GM19099 (cell line): Measurements from ENCODE around the gene ASAP2.

Experiments used
- POLR2A ChIP-seq: IDR thresholded peaks from 3 replicates; pipeline ENCODE4 v1.6.1; 2011; ENCODE audit warnings: low read depth; ENCODE audit not compliant: insufficient read length; ENCODE audit errors: extremely low read depth

Gene ASAP2

DNA sequence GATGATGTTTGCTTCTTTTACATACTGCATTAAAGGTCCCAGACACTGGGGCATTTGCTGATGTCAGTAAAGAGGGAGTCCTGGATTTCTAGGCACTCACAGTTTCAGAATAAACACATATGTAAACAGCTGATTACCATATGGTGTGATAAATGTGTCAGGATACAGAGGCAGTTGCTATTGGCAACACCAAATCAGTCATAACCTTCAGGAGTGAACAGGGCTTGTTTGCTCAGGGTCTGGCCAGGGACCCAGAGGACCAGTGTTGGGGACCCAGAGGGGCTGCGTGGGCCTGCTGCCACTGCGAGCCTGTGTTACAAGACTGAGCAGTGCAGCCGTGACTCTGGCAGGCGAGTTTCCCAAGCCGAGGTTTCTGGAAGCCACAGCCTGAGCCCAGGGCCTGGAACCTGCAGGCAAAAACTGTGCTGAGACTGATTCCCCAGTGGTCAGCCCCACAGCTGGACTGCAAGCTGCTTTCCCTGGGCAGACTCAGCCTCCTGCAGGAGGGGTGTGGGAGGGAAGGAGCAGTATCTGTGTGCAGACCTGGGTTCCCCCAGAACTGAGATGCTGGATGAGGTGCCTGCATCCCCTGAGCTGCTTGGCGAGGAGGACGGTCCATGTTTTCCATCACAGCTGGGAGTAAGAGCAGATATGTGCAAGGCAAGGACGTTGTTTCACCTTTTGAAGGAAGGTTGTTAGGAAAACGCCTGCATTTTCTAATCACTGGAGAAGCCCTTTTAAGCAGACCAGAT lies 23.6 kb downstream of the ASAP2 start:
- TF ChIP-seq POLR2A: no peak

- no peak for TF ChIP-seq POLR2A
Measured at GRCh38 chr2:9230881-9231280, 24.3 kb downstream of the ASAP2 start.

DNA sequence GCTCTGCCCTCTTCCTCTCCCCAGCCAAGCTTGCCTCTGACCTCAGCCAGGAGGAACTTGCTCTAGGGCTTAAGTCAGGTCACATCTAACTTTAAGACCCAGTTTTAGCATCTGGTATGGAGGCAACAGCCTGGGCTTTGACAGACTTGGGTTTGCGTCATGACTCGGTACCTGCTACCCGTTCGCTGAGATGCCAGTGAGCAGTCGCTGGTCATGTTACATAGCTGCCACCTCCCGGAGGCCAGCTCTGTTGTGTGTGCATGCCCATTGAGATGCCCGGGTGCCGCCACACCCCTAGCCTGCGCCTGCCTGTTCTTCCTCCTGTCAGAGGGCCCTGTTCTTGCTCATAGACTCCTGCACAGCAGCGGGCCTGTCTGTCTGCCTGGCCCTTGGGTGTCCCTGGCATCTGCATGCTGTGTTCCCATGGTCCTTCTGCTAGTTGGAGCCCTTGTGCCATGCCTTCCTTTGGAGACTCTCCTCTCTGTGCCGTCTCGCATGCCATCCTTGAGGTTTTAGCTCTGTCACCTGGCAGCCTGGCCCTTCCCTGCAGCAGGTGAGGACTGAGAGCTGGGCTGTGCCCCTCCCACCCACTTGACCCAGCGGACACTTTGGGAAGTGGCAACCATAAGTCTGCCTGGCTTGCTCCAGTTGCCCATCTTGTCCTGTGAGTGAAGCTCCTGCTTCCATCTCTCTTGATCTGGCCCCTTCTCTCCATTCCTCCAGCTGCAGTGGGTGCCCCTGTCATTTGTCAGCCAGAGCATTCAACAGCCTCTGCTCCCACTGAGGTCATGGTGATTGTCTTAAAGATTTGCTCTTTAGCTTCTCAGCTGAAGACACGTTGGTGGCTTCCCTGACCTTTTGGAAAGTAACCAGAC lies 24.9 kb downstream of the ASAP2 start:
- TF ChIP-seq POLR2A: no peak

DNA sequence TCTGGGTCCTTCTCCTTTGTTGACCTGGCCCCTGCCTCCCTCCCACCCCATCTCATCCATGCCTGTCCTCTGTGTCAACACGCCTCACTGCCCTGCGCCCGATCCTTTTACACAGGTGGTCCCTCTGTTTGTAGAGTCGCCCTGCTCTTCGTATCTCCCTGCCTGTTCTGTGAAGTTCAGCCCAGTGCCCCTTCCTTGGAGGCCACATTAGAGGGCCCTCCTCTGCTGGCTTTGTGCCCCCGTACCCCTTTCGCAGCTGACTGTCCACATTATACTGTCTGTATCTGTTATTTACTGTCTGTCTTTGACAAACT lies 25.5 kb downstream of the ASAP2 start:
- TF ChIP-seq POLR2A: no peak

GRCh38 chr2:9232886-9233285 lies 26.3 kb downstream of the ASAP2 start:
- TF ChIP-seq POLR2A: no peak

- no peak for TF ChIP-seq POLR2A
Measured at GRCh38 chr2:9234680-9235146, 28.1 kb downstream of the ASAP2 start.

- no peak for TF ChIP-seq POLR2A
Measured at GRCh38 chr2:9235147-9236044, 28.8 kb downstream of the ASAP2 start.

GRCh38 chr2:9236045-9236344 lies 29.4 kb downstream of the ASAP2 start:
- TF ChIP-seq POLR2A: no peak

DNA sequence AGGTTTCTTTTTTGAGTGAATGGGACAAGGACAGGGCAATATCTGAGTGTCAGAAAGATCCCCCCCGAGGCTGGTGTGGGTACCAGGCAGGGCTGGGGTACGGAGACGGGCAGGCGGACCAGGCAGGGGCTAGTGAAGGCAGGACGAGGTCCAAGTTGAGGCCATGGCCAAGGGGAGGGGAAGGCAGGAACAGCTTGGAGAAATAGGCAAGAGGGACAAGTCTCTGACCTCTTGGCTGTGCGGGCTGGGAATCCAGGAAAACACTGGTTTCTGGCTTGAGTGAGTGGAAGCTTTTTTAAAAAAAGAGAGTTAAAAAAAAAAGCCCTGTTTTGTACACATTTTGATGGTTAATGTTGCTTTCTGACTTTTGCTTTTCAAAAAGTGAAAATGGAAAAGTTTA lies 30.3 kb downstream of the ASAP2 start:
- no peak for TF ChIP-seq POLR2A

- no peak for TF ChIP-seq POLR2A
Measured at GRCh38 chr2:9237831-9238230, 31.2 kb downstream of the ASAP2 start.

GRCh38 chr2:9238591-9239326 lies 32.1 kb downstream of the ASAP2 start:
- no peak for TF ChIP-seq POLR2A

DNA sequence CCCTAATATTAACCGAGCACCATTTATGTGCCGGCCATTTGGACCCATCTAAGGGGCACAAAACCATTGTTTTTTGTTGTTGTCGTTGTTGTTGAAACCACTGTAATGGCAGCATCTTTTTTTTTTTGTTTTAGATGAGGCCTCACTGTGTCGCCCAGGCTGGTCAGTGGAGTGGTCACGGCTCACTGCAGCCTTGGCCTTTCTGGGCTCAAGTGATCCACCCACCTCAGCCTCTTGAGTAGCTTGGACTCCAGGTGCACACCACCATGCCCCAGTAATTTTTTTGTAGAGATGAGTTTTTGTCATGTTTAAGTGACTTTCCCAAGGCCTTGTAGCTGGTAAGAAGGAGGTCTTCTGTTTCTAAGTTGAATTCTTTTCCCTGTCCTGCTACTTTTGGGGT lies 33.0 kb downstream of the ASAP2 start:
- TF ChIP-seq POLR2A: no peak

- TF ChIP-seq POLR2A: no peak
Measured at GRCh38 chr2:9240745-9241144, 34.1 kb downstream of the ASAP2 start.

- TF ChIP-seq POLR2A: no peak
Measured at GRCh38 chr2:9241233-9241632, 34.6 kb downstream of the ASAP2 start.

DNA sequence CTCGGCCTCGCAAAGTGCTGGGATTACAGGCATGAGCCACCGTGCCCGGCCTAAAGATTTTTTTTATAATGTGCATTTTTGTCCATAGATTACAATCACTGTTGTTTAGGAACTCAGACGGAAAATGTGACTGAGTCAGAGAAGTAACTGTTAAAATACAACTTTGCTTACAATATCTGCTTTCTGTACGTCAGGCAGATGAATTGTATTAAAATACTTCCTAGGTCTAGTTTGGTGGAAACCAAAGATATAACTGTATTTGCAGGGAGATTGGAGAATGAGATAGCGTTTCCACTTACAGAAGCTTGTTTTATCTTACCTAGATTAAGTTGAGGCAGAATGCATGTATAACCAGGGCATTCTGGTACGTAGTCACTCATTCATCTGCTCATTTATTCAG lies 36.7 kb downstream of the ASAP2 start:
- no peak for TF ChIP-seq POLR2A
